ENCODE results near the gene EXOC4.

DNA sequence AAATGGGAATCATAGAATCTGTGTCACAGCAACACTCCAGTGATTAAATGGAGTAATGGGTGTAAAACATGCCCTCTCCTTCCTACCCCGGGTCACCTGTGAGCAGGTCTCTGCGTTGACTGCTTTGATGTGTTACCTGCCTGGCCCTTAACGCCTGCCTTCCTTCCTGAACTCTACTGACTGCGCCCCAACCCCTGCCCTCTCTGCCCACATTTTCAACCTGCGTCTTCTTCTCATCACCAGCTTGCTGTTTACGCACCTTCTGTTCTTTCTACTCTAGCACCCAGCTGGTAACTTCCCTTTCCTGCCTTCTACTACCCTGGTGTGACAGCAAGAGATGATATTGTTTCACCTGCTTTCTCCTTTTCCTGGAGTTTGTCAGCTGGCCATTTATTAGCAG lies 571.3 kb downstream of the EXOC4 start:
- TF ChIP-seq, protein P1, sequence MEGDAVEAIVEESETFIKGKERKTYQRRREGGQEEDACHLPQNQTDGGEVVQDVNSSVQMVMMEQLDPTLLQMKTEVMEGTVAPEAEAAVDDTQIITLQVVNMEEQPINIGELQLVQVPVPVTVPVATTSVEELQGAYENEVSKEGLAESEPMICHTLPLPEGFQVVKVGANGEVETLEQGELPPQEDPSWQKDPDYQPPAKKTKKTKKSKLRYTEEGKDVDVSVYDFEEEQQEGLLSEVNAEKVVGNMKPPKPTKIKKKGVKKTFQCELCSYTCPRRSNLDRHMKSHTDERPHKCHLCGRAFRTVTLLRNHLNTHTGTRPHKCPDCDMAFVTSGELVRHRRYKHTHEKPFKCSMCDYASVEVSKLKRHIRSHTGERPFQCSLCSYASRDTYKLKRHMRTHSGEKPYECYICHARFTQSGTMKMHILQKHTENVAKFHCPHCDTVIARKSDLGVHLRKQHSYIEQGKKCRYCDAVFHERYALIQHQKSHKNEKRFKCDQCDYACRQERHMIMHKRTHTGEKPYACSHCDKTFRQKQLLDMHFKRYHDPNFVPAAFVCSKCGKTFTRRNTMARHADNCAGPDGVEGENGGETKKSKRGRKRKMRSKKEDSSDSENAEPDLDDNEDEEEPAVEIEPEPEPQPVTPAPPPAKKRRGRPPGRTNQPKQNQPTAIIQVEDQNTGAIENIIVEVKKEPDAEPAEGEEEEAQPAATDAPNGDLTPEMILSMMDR (IDR thresholded peaks at IDR 0.05; ENCODE audit: low read length): no peak
- no peak for TF ChIP-seq EZH2 (IDR thresholded peaks at IDR 0.05; ENCODE audit: borderline replicate concordance, low read length)

Measured in OCI-LY1 (cell line).